ENCODE data around the gene LILRB2.

LILRB2 gene

DNA sequence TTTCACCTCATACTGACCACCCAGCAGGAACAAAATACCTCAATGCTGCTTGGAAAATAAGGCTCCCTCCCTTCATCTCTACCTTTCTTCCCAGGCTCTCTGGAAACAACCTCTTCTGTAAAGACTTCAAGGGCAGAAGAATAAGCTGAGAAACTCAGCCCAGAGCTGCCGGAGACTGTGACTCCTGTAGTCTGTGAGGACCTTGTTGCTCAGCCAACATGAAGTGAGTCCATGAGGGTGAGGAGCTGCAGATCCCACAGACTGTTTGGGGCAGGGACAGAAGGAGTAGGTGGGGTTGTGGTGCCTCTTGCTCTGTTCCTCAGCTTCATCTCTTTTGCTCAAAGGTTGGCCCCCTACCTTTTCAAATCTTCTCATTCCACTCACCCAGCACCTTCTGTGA lies 24.2 kb upstream of the LILRB2 start:
- H3K4me3 ChIP-seq (ENCODE audit: control insufficient read depth, low read depth, low read length): no peak overlapping the region
- DNase-seq (ENCODE audit: low read depth): no peak
- TF ChIP-seq, protein P1, sequence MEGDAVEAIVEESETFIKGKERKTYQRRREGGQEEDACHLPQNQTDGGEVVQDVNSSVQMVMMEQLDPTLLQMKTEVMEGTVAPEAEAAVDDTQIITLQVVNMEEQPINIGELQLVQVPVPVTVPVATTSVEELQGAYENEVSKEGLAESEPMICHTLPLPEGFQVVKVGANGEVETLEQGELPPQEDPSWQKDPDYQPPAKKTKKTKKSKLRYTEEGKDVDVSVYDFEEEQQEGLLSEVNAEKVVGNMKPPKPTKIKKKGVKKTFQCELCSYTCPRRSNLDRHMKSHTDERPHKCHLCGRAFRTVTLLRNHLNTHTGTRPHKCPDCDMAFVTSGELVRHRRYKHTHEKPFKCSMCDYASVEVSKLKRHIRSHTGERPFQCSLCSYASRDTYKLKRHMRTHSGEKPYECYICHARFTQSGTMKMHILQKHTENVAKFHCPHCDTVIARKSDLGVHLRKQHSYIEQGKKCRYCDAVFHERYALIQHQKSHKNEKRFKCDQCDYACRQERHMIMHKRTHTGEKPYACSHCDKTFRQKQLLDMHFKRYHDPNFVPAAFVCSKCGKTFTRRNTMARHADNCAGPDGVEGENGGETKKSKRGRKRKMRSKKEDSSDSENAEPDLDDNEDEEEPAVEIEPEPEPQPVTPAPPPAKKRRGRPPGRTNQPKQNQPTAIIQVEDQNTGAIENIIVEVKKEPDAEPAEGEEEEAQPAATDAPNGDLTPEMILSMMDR (IDR thresholded peaks at IDR 0.05; ENCODE audit: control insufficient read depth, insufficient read depth, low read depth, low read length, missing control alignments): no peak

- no peak for DNase-seq (ENCODE audit: low read depth)
- TF ChIP-seq, protein P1 (IDR thresholded peaks at IDR 0.05; ENCODE audit: control insufficient read depth, insufficient read depth, low read depth, low read length, missing control alignments): no peak
- no peak overlapping the region for H3K4me3 ChIP-seq (ENCODE audit: control insufficient read depth, low read depth, low read length)
Observed at GRCh38 chr19:54302257-54302656, 21.3 kb upstream of the LILRB2 start.

GRCh38 chr19:54299515-54299914 lies 18.6 kb upstream of the LILRB2 start:
- TF ChIP-seq, protein P1 (IDR thresholded peaks at IDR 0.05; ENCODE audit: control insufficient read depth, insufficient read depth, low read depth, low read length, missing control alignments): no peak
- no peak for DNase-seq (ENCODE audit: low read depth)
- H3K4me3 ChIP-seq (ENCODE audit: control insufficient read depth, low read depth, low read length): no peak overlapping the region

DNA sequence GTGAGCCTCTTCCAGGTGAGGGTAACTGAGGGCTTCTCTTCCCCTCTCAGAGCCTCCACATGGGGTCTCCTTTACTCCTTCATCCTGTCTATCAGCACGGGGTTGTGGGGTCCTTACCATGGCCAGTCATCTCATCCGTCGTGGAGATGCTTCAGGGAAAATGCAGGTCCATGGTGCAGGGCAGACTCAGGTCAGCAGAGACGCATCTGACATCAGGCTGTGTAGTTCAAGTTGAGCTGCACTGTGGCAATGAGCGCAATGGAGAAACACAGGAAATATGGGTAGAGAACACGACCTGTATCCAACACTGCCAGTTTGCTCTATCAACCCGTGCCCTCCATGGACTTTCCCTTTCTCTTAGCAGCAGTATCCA lies 18.2 kb upstream of the LILRB2 start:
- TF ChIP-seq, protein P1 (IDR thresholded peaks at IDR 0.05; ENCODE audit: control insufficient read depth, insufficient read depth, low read depth, low read length, missing control alignments): no peak
- no peak overlapping the region for H3K4me3 ChIP-seq (ENCODE audit: control insufficient read depth, low read depth, low read length)
- no peak for DNase-seq (ENCODE audit: low read depth)

DNA sequence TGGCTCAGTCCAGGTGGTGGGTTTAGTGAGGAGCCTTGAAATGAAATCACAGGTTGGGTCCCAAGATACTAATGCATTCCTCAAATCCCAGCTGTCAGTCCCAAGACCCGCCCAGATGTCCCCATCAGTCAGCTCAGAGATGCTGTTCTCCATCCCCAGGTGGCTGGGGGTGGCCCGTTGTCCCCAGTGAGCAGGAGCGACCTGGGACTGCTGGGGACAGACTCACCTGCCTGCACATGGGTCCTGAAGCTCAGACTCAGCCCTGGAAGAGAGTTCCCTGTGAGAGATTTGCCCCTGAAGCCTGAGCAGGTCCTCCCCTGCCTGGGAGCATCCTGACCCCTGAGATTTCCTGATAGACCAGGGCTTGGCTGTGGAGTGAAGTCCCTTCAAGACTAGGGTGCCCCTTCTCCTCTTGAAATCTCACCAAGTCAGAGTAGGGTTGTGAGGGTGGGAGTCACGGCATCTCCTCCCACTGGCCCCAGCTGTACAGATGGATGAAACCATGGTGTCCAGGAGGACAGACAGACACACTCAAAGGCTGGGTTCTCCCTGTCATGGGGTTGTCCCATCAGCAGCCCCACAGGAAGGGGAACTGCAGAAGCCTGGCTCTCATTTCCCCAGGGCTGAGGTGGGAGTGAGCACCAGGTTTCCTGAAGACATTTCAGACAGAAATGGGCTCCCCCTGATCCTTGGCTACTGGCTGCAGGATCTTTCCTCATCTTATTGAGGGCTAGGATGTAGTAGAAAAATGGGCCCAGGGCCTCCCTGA lies 17.6 kb upstream of the LILRB2 start:
- DNase-seq (ENCODE audit: low read depth): no peak
- TF ChIP-seq, protein P1 (IDR thresholded peaks at IDR 0.05; ENCODE audit: control insufficient read depth, insufficient read depth, low read depth, low read length, missing control alignments): no peak
- H3K4me3 ChIP-seq (ENCODE audit: control insufficient read depth, low read depth, low read length): no peak overlapping the region

DNA sequence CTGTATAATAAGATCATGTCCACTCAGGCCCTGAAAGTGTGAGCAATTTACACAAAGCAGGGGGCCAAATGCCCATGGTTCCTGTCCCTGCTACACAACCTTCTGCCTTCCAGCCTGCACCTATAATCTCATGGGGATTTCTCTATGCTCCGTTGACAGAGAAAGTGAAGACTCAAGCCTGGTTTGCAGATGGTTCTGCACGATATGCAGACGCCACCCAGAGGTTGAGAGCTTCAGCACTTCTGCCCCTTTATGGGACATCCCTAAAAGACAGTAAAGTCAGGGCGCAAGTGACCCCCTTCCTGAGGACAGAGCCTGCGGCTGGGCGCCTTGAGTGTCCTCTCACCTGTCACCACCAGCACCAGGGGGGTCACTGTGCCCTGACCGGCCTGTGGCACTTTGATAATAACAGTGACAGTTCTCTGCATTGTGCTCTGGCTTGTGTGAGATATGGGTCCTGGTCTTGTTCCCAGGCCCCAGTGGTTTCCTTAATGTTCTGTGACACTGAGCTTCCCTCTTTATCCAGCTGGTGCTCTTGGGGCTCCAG lies 16.9 kb upstream of the LILRB2 start:
- TF ChIP-seq, protein P1 (IDR thresholded peaks at IDR 0.05; ENCODE audit: control insufficient read depth, insufficient read depth, low read depth, low read length, missing control alignments): no peak
- H3K4me3 ChIP-seq (ENCODE audit: control insufficient read depth, low read depth, low read length): no peak overlapping the region
- no peak for DNase-seq (ENCODE audit: low read depth)
